ENCODE measurements around the gene LYPD6B.

Gene LYPD6B

DNA sequence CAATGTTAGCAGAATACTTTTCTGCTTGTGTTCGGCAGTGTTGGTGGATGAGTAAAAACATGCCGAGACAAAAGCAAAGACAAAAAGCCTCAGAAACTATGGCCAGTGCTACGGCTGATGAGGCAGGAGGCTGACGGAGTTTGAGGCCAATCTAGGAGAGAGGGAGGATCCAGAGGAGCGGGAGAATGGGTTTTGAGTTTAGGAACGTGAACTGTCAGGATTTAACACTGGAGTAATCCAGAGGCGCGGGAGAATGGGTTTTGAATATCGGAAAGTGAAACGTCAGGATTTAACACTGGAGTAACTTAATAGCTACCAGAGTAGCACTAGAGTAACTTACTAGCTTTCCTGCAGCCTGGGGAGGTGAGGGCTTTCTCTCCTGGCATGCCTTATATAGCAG is 37.4 kb downstream of the LYPD6B start:
- Histone ChIP-seq H3K27ac (replicated peaks; ENCODE audit: low read length) (no peak overlapping the region), H3K4me3 (ENCODE audit: low read length in 2 of 2) (no peak overlapping the region), H2AK5ac (ENCODE audit: low read depth, low read length) (no peak overlapping the region), H4K91ac (ENCODE audit: low read depth, low read length, poor library complexity) (no peak overlapping the region), H3K9ac (ENCODE audit: low read depth, low read length, poor library complexity) (no peak overlapping the region), H3K14ac (ENCODE audit: low read length) (no peak overlapping the region), H3K36me3 (replicated peaks in 1 of 2; ENCODE audit: control insufficient read depth in 2 of 2, insufficient read depth in 2 of 2, low read length in 2 of 2) (no peaks in the 10 kb centered on the region), H3K9me3 (replicated peaks in 1 of 2; ENCODE audit: control insufficient read depth in 2 of 2, insufficient read depth in 1 of 2, low read depth in 1 of 2, low read length in 2 of 2) (no peaks in the 10 kb centered on the region), H3K79me1 (ENCODE audit: low read depth, low read length) (no peaks in the 10 kb centered on the region), H2BK12ac (ENCODE audit: low read length) (no peak overlapping the region), H3K4ac (ENCODE audit: low read length) (no peak overlapping the region), H3K23ac (ENCODE audit: low read depth, low read length, poor library complexity) (no peak overlapping the region), H2BK120ac (ENCODE audit: low read depth, low read length) (no peak overlapping the region), H3K4me2 (ENCODE audit: insufficient read depth, low read length, poor library complexity, severe bottlenecking) (no peak overlapping the region), H2AFZ (ENCODE audit: low read length) (no peak overlapping the region), H3K27me3 (ENCODE audit: control insufficient read depth in 3 of 3, insufficient read depth in 3 of 3, low read depth in 1 of 3, low read length in 3 of 3) (no peaks in the 10 kb centered on the region), H2BK5ac (ENCODE audit: low read length) (no peak overlapping the region), H3K4me1 (ENCODE audit: control insufficient read depth in 2 of 2, insufficient read depth in 1 of 2, low read depth in 1 of 2, low read length in 2 of 2) (peaks cover 12 to 15% of the 10 kb centered on the region in 2 donors), H3K18ac (ENCODE audit: low read length) (no peak overlapping the region), H2BK15ac (ENCODE audit: low read length) (no peak overlapping the region), H4K8ac (ENCODE audit: low read depth, low read length) (no peak overlapping the region)
- WGBS, 2 donors (ENCODE audit: extremely low coverage in 2 of 2, insufficient read length in 2 of 2, insufficient replicate concordance in 1 of 2) = no CpG with 5 or more reads among the region's 10 CpGs
- DNase-seq (ENCODE audit: low spot score) = peak; percentile 21

DNA sequence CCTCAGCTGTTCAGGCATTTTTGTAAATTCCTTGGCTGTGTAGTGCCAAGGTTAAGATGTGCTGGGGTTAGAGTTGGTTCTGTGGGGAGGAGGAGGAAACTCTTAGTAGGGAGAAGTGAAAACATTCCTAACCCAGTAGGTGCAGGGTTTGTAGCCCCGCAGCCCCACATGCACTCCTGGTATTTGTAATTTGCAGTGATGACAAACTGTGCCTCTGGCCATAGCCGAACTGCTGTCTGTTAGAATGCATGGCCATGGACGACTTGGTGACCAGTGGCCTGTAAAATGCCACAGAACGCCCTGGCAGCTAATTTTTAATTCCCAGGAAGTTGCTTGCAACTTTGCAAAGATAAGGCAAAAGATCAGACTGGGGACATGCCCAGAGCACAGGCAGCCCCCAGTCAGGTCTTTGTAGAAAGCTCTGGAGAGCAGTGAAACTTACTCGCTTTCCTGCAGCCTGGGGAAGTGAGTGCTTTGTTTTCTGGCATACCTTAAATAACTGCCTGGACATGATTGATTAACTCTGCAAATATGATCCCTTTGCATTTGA is 38.4 kb downstream of the LYPD6B start:
- Histone ChIP-seq H3K79me1 (ENCODE audit: low read depth, low read length) (no peaks in the 10 kb centered on the region), H2BK12ac (ENCODE audit: low read length) (no peak overlapping the region), H3K4me3 (ENCODE audit: low read length in 2 of 2) (no peak overlapping the region), H2BK120ac (ENCODE audit: low read depth, low read length) (no peak overlapping the region), H2BK15ac (ENCODE audit: low read length) (no peak overlapping the region), H3K27me3 (ENCODE audit: control insufficient read depth in 3 of 3, insufficient read depth in 3 of 3, low read depth in 1 of 3, low read length in 3 of 3) (no peaks in the 10 kb centered on the region), H3K27ac (replicated peaks; ENCODE audit: low read length) (peak overlapping the region; percentile 82), H3K18ac (ENCODE audit: low read length) (peak overlapping the region; percentile 89), H2BK5ac (ENCODE audit: low read length) (no peak overlapping the region), H2AFZ (ENCODE audit: low read length) (peak overlapping the region; percentile 76), H3K4ac (ENCODE audit: low read length) (no peak overlapping the region), H3K9me3 (replicated peaks in 1 of 2; ENCODE audit: control insufficient read depth in 2 of 2, insufficient read depth in 1 of 2, low read depth in 1 of 2, low read length in 2 of 2) (no peaks in the 10 kb centered on the region), H3K4me2 (ENCODE audit: insufficient read depth, low read length, poor library complexity, severe bottlenecking) (no peak overlapping the region), H3K36me3 (replicated peaks in 1 of 2; ENCODE audit: control insufficient read depth in 2 of 2, insufficient read depth in 2 of 2, low read length in 2 of 2) (no peaks in the 10 kb centered on the region), H3K23ac (ENCODE audit: low read depth, low read length, poor library complexity) (no peak overlapping the region), H3K4me1 (ENCODE audit: control insufficient read depth in 2 of 2, insufficient read depth in 1 of 2, low read depth in 1 of 2, low read length in 2 of 2) (peaks cover 12 to 18% of the 10 kb centered on the region in 2 donors), H2AK5ac (ENCODE audit: low read depth, low read length) (no peak overlapping the region), H4K91ac (ENCODE audit: low read depth, low read length, poor library complexity) (no peak overlapping the region), H3K9ac (ENCODE audit: low read depth, low read length, poor library complexity) (no peak overlapping the region), H3K14ac (ENCODE audit: low read length) (no peak overlapping the region), H4K8ac (ENCODE audit: low read depth, low read length) (no peak overlapping the region)
- no CpG with 5 or more reads among the region's 5 CpGs for WGBS, 2 donors (ENCODE audit: extremely low coverage in 2 of 2, insufficient read length in 2 of 2, insufficient replicate concordance in 1 of 2)
- no peak for DNase-seq (ENCODE audit: low spot score)

DNA sequence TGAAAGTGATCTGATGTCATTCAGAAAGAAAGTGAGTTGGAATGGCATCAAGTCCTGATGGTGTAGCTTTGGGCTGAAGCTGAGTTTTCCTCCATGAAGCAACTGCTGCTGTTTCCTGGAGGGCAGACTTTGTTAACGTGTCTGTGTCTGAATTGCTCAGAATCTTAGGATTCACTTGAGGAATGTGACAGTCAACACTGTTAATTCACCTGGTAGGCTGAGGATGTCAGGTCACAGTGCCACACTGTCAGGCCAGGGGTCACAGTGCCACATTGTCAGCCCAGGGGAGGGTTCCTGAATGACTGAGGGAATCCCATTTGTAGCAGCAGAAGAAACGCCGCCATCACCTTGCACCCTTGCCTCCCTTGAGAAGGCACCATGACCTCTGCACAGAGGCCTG is 39.4 kb downstream of the LYPD6B start:
- WGBS, 2 donors (ENCODE audit: extremely low coverage in 2 of 2, insufficient read length in 2 of 2, insufficient replicate concordance in 1 of 2) = no CpG with 5 or more reads among the region's 3 CpGs

DNA sequence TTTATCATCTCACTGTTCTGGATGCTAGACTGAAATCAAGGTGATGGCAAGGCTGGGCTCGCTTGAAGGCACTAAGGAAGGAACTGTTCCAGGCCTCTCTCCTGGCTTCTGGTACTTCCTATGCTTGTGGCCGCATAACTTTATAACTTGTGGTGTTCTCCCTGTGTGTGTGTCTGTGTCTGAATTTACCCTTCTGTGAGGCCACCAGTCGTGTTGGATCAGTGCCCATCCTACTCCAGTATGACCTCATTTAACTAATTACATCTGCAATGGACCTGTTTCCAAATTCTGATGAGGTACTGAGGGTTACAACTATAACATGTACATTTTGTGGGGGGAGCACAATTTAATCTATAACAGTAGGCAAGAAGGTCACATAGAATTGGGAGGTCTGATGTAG is 41.6 kb downstream of the LYPD6B start:
- Histone ChIP-seq H2BK120ac (ENCODE audit: low read depth, low read length) (no peak overlapping the region), H3K4me1 (ENCODE audit: control insufficient read depth in 2 of 2, insufficient read depth in 1 of 2, low read depth in 1 of 2, low read length in 2 of 2) (peaks cover 18 to 24% of the 10 kb centered on the region in 2 donors), H2BK15ac (ENCODE audit: low read length) (no peak overlapping the region), H3K4me3 (ENCODE audit: low read length in 2 of 2) (no peak overlapping the region), H2BK5ac (ENCODE audit: low read length) (no peak overlapping the region), H3K4me2 (ENCODE audit: insufficient read depth, low read length, poor library complexity, severe bottlenecking) (no peak overlapping the region), H3K14ac (ENCODE audit: low read length) (no peak overlapping the region), H2BK12ac (ENCODE audit: low read length) (no peak overlapping the region), H3K27me3 (ENCODE audit: control insufficient read depth in 3 of 3, insufficient read depth in 3 of 3, low read depth in 1 of 3, low read length in 3 of 3) (peaks cover 0 to 3% (median 0%) of the 10 kb centered on the region in 3 experiments), H4K8ac (ENCODE audit: low read depth, low read length) (no peak overlapping the region), H3K4ac (ENCODE audit: low read length) (no peak overlapping the region), H3K18ac (ENCODE audit: low read length) (no peak overlapping the region), H2AFZ (ENCODE audit: low read length) (no peak overlapping the region), H3K27ac (replicated peaks; ENCODE audit: low read length) (no peak overlapping the region), H4K91ac (ENCODE audit: low read depth, low read length, poor library complexity) (no peak overlapping the region), H3K9me3 (replicated peaks in 1 of 2; ENCODE audit: control insufficient read depth in 2 of 2, insufficient read depth in 1 of 2, low read depth in 1 of 2, low read length in 2 of 2) (no peaks in the 10 kb centered on the region), H3K36me3 (replicated peaks in 1 of 2; ENCODE audit: control insufficient read depth in 2 of 2, insufficient read depth in 2 of 2, low read length in 2 of 2) (no peaks in the 10 kb centered on the region), H3K79me1 (ENCODE audit: low read depth, low read length) (no peaks in the 10 kb centered on the region), H3K23ac (ENCODE audit: low read depth, low read length, poor library complexity) (no peak overlapping the region), H3K9ac (ENCODE audit: low read depth, low read length, poor library complexity) (no peak overlapping the region), H2AK5ac (ENCODE audit: low read depth, low read length) (no peak overlapping the region)
- DNase-seq (ENCODE audit: low spot score) = no peak
- no CpG with 5 or more reads among the region's 3 CpGs for WGBS, 2 donors (ENCODE audit: extremely low coverage in 2 of 2, insufficient read length in 2 of 2, insufficient replicate concordance in 1 of 2)

More for the DNA sequence above, 39.4 kb downstream of the LYPD6B start:
- H2BK12ac ChIP-seq (ENCODE audit: low read length) = no peak overlapping the region
- no peak overlapping the region for H3K23ac ChIP-seq (ENCODE audit: low read depth, low read length, poor library complexity)
- peaks cover 16 to 24% of the 10 kb centered on the region in 2 donors for H3K4me1 ChIP-seq (ENCODE audit: control insufficient read depth in 2 of 2, insufficient read depth in 1 of 2, low read depth in 1 of 2, low read length in 2 of 2)
- H3K27ac ChIP-seq (replicated peaks; ENCODE audit: low read length) = peak overlapping the region; percentile 38
- H3K27me3 ChIP-seq (ENCODE audit: control insufficient read depth in 3 of 3, insufficient read depth in 3 of 3, low read depth in 1 of 3, low read length in 3 of 3) = no peaks in the 10 kb centered on the region
- peak overlapping the region; percentile 7 for H2AFZ ChIP-seq (ENCODE audit: low read length)
- no peak overlapping the region for H3K4me2 ChIP-seq (ENCODE audit: insufficient read depth, low read length, poor library complexity, severe bottlenecking)
- H2BK5ac ChIP-seq (ENCODE audit: low read length) = no peak overlapping the region
- H4K91ac ChIP-seq (ENCODE audit: low read depth, low read length, poor library complexity) = no peak overlapping the region
- no peak overlapping the region for H3K4ac ChIP-seq (ENCODE audit: low read length)
- no peak for DNase-seq (ENCODE audit: low spot score)
- no peaks in the 10 kb centered on the region for H3K79me1 ChIP-seq (ENCODE audit: low read depth, low read length)
- H3K9ac ChIP-seq (ENCODE audit: low read depth, low read length, poor library complexity) = no peak overlapping the region
- H2AK5ac ChIP-seq (ENCODE audit: low read depth, low read length) = no peak overlapping the region
- H2BK15ac ChIP-seq (ENCODE audit: low read length) = no peak overlapping the region
- H3K9me3 ChIP-seq (replicated peaks in 1 of 2; ENCODE audit: control insufficient read depth in 2 of 2, insufficient read depth in 1 of 2, low read depth in 1 of 2, low read length in 2 of 2) = no peaks in the 10 kb centered on the region
- H3K4me3 ChIP-seq (ENCODE audit: low read length in 2 of 2) = no peak overlapping the region
- peak overlapping the region; percentile 58 for H3K18ac ChIP-seq (ENCODE audit: low read length)
- no peak overlapping the region for H3K14ac ChIP-seq (ENCODE audit: low read length)
- H4K8ac ChIP-seq (ENCODE audit: low read depth, low read length) = no peak overlapping the region
- no peak overlapping the region for H2BK120ac ChIP-seq (ENCODE audit: low read depth, low read length)
- no peaks in the 10 kb centered on the region for H3K36me3 ChIP-seq (replicated peaks in 1 of 2; ENCODE audit: control insufficient read depth in 2 of 2, insufficient read depth in 2 of 2, low read length in 2 of 2)
